ENCODE measurements around the gene EFTUD2.
"Not testable (repeated sequence)": the region's sequence is repeated elsewhere in the genome, so short reads cannot be mapped to it uniquely, and the experiment has no call there.

DNA sequence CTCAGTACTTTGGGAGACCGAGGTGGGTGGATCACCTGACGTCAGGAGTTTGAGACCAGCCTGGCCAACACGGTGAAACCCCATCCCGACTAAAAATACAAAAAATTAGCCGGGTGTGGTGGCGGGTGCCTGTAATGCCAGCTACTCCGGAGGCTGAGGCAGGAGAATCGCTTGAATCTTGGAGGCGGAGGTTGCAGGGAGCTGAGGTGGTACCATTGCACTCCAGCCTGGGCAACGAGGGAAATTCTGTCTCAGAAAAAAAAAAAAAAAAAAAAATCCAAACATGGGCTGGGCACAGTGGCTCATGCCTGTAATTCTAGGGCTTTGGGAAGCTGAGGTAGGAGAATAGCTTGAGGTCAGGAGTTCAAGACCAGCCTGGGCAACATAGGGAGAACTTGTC, 46.4 kb upstream of the EFTUD2 start:
- TF ChIP-seq POLR2A, POLR2AphosphoS5 (IDR thresholded peaks at IDR 0.05; ENCODE audit: low read depth, low read length): not testable (repeated sequence)
